NCI-H1092 treated with DMSO at 0.1 percent for 48 hours (cell line): ENCODE data around the gene GOLGA8B.
A peak's percentile ranks its signal among the peaks of the same experiment; 100 is the strongest.
"Not testable (repeated sequence)": the region's sequence is repeated elsewhere in the genome, so short reads cannot be mapped to it uniquely, and the experiment has no call there.

Experiments used
- DNase-seq: peaks from one replicate; lab custom pipeline; 2025; lab: John Stamatoyannopoulos, UW

GOLGA8B gene

GRCh38 chr15:34583399-34584329 lies at the start of gene GOLGA8B:
TSS of gene GOLGA8B (minus strand) at chr15:34583651. CDS start at chr15:34535912, 47,739 bp downstream.
- peak; percentile 22 for DNase-seq

- DNase-seq: not testable (repeated sequence)
Observed at GRCh38 chr15:34633165-34633564, 49.7 kb upstream of the GOLGA8B start.

GRCh38 chr15:34628577-34629152 lies 45.2 kb upstream of the GOLGA8B start:
- DNase-seq: no peak

GRCh38 chr15:34625007-34625406 lies 41.6 kb upstream of the GOLGA8B start:
- no peak for DNase-seq

- DNase-seq: peak; percentile 3
Observed at GRCh38 chr15:34621675-34622074, 38.2 kb upstream of the GOLGA8B start.

- no peak for DNase-seq
Observed at GRCh38 chr15:34620814-34621213, 37.4 kb upstream of the GOLGA8B start.

- no peak for DNase-seq
Observed at GRCh38 chr15:34620142-34620541, 36.7 kb upstream of the GOLGA8B start.

- no peak for DNase-seq
Observed at GRCh38 chr15:34619151-34619550, 35.7 kb upstream of the GOLGA8B start.

GRCh38 chr15:34618073-34618472 lies 34.6 kb upstream of the GOLGA8B start:
- DNase-seq: no peak

- no peak for DNase-seq
Observed at GRCh38 chr15:34616613-34617012, 33.2 kb upstream of the GOLGA8B start.

- DNase-seq: no peak
Observed at GRCh38 chr15:34613997-34614396, 30.5 kb upstream of the GOLGA8B start.

- no peak for DNase-seq
Observed at GRCh38 chr15:34613301-34613700, 29.9 kb upstream of the GOLGA8B start.

- DNase-seq: no peak
Observed at GRCh38 chr15:34610354-34610753, 26.9 kb upstream of the GOLGA8B start.

- DNase-seq: no peak
Observed at GRCh38 chr15:34609102-34610057, 25.9 kb upstream of the GOLGA8B start.

GRCh38 chr15:34608517-34608916 lies 25.1 kb upstream of the GOLGA8B start:
- DNase-seq: no peak

GRCh38 chr15:34607832-34608231 lies 24.4 kb upstream of the GOLGA8B start:
- no peak for DNase-seq

GRCh38 chr15:34606545-34606944 lies 23.1 kb upstream of the GOLGA8B start:
- DNase-seq: no peak

GRCh38 chr15:34606131-34606530 lies 22.7 kb upstream of the GOLGA8B start:
- no peak for DNase-seq

GRCh38 chr15:34603095-34603494 lies 19.6 kb upstream of the GOLGA8B start:
- DNase-seq: no peak

GRCh38 chr15:34600923-34601322 lies 17.5 kb upstream of the GOLGA8B start:
- no peak for DNase-seq

GRCh38 chr15:34598799-34599585 lies 15.5 kb upstream of the GOLGA8B start:
- no peak for DNase-seq
